Gastrocnemius medialis (tissue), 4 donors: ENCODE data around the gene NFKBIE.

ENCODE experiments used
- POLR2A ChIP-seq, 2 donors: fragments of 450-650 bp; IDR thresholded peaks; one replicate each; pipeline ENCODE4 v1.6.1; 2017; ENCODE audit warnings: antibody characterized with exemption in 2 of 2, mild to moderate bottlenecking in 2 of 2, moderate library complexity in 2 of 2
- TF ChIP-seq, protein P1 (sequence below), 5 experiments: fragments of 450-650 bp in 3 of 5; fragments of 200-600 bp in 2 of 5; sonication (generic) in 2 of 5; IDR thresholded peaks in 4 of 5; conservative IDR thresholded peaks in 1 of 5; 1 replicate in 4 of 5; 2 replicates in 1 of 5; pipeline ENCODE4 v1.5.1; 2016 to 2019; ENCODE audit warnings: antibody characterized with exemption in 5 of 5, mild to moderate bottlenecking in 3 of 5, moderate library complexity in 3 of 5

GRCh38 chr6:44250718-44251123, 14.6 kb downstream of the NFKBIE start:
- TF ChIP-seq, protein P1, sequence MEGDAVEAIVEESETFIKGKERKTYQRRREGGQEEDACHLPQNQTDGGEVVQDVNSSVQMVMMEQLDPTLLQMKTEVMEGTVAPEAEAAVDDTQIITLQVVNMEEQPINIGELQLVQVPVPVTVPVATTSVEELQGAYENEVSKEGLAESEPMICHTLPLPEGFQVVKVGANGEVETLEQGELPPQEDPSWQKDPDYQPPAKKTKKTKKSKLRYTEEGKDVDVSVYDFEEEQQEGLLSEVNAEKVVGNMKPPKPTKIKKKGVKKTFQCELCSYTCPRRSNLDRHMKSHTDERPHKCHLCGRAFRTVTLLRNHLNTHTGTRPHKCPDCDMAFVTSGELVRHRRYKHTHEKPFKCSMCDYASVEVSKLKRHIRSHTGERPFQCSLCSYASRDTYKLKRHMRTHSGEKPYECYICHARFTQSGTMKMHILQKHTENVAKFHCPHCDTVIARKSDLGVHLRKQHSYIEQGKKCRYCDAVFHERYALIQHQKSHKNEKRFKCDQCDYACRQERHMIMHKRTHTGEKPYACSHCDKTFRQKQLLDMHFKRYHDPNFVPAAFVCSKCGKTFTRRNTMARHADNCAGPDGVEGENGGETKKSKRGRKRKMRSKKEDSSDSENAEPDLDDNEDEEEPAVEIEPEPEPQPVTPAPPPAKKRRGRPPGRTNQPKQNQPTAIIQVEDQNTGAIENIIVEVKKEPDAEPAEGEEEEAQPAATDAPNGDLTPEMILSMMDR (IDR thresholded peaks at IDR 0.05 in 4 of 5, conservative IDR thresholded peaks at IDR 0.05 in 1 of 5): no peak
- TF ChIP-seq POLR2A (IDR thresholded peaks at IDR 0.05): no peak
